HepG2 (cell line): ENCODE measurements around the gene PRADC1. TPM values are rescaled to one million over a fixed set of nuclear protein-coding genes. Genes with fewer than 3 reads are reported as not detected.

Source experiments
- ATAC-seq: fragments of 200-7000 bp; cut with Tn5 transposase; 3 replicates; pipeline ENCODE4 v1.9.1; 2020; ENCODE audit warnings: mild to moderate bottlenecking, moderate library complexity
- BruUV-seq: library from RNA; stranded (reverse); fragments of 400-500 nt; replicated peaks from 2 replicates; lab custom pipeline; 2021; lab: Mats Ljungman, UMichigan
- CTCF ChIA-PET: fragments of 300-600 bp; formaldehyde crosslinking; extraction: SDS; loops from one replicate; lab custom pipeline; 2021; ENCODE audit warnings: low total read pairs, inconsistent platforms, low intra/inter-chr PET ratio; lab: Yijun Ruan, JAX
- POLR2A ChIA-PET: fragments of 350-600 bp; sonication (Branson Sonifier 250); formaldehyde crosslinking; loops from one replicate; lab custom pipeline; 2020; ENCODE audit warnings: antibody characterized with exemption, inconsistent platforms; lab: Yijun Ruan, JAX
- DNase-seq: peaks from one replicate; pipeline ENCODE4 v3.0.0-alpha.2; 2015; ENCODE audit warnings: low spot score
- FAIRE-seq: peaks from 3 replicates; lab custom pipeline; 2011; peaks lifted over from hg19 to GRCh38; lab: Jason Lieb, UNC
- H2AFZ ChIP-seq: one replicate; pipeline ENCODE4 v1.6.1; 2011; ENCODE audit warnings: low read length, inconsistent platforms
- H3K27ac ChIP-seq: fragments of 300-600 bp; 3 replicates; pipeline ENCODE4 v1.8.0; 2011; ENCODE audit warnings: mixed run types, mild to moderate bottlenecking, mixed read lengths, low read length, inconsistent platforms; ENCODE audit not compliant: insufficient read depth; ENCODE audit errors: extremely low read length
- H3K27me3 ChIP-seq, 2 experiments: fragments of 200-600 bp in 1 of 2; 2 replicates in 1 of 2; 3 replicates in 1 of 2; pipeline versions ENCODE4 v1.6.0 to v1.8.0; 2011; ENCODE audit warnings: low read length in 2 of 2, mild to moderate bottlenecking in 2 of 2, moderate library complexity in 2 of 2, inconsistent platforms in 1 of 2; ENCODE audit not compliant: insufficient read depth in 2 of 2, control insufficient read depth in 1 of 2
- H3K36me3 ChIP-seq, 2 experiments: fragments of 200-600 bp in 1 of 2; replicated peaks in 1 of 2; 2 replicates in 1 of 2; 3 replicates in 1 of 2; pipeline versions ENCODE4 v1.5.1 to v1.8.0; 2011; ENCODE audit warnings: low read length in 2 of 2, inconsistent platforms in 1 of 2; ENCODE audit not compliant: insufficient read depth in 2 of 2, control insufficient read depth in 1 of 2
- H3K4me1 ChIP-seq: 2 replicates; pipeline ENCODE4 v1.5.1; 2012; ENCODE audit warnings: low read length, inconsistent platforms; ENCODE audit not compliant: insufficient read depth
- H3K4me2 ChIP-seq: 2 replicates; pipeline ENCODE4 v1.6.0; 2011; ENCODE audit warnings: low read depth, low read length, inconsistent platforms
- H3K4me3 ChIP-seq, 3 experiments: fragments of 200-600 bp in 1 of 3; sonication (generic), shearing (Covaris generic) in 1 of 3; replicated peaks in 1 of 3; 2 replicates each; pipeline ENCODE4 v1.5.1; 2011 to 2016; ENCODE audit warnings: low read length in 3 of 3, inconsistent platforms in 2 of 3, low read depth in 2 of 3, mild to moderate bottlenecking in 2 of 3, control low read depth in 1 of 3, mixed read lengths in 1 of 3; ENCODE audit not compliant: insufficient read depth in 1 of 3
- H3K79me2 ChIP-seq: one replicate; pipeline ENCODE4 v1.6.1; 2011; ENCODE audit warnings: low read length, inconsistent platforms; ENCODE audit not compliant: insufficient read depth
- H3K9ac ChIP-seq: 2 replicates; pipeline ENCODE4 v1.6.0; 2011; ENCODE audit warnings: mild to moderate bottlenecking, low read depth, low read length, inconsistent platforms; ENCODE audit not compliant: insufficient read depth
- H3K9me3 ChIP-seq: 2 replicates; pipeline ENCODE4 v1.5.1; 2012; ENCODE audit warnings: mild to moderate bottlenecking, low read length
- H4K20me1 ChIP-seq: 2 replicates; pipeline ENCODE4 v1.6.0; 2011; ENCODE audit warnings: inconsistent platforms, mild to moderate bottlenecking, low read length, moderate library complexity; ENCODE audit not compliant: insufficient read depth
- AFF4 ChIP-seq: sonication (generic); formaldehyde crosslinking; IDR thresholded peaks from 2 replicates; pipeline ENCODE4 v1.4.0; 2020; ENCODE audit warnings: missing genetic modification reagents
- ARHGAP35 ChIP-seq: sonication (generic); formaldehyde crosslinking; IDR thresholded peaks from 2 replicates; pipeline ENCODE4 v1.9.0; 2022; ENCODE audit warnings: mild to moderate bottlenecking, inconsistent platforms, moderate library complexity, missing genetic modification reagents, borderline replicate concordance
- ATF7 ChIP-seq, 2 experiments: fragments of 450-650 bp in 1 of 2; sonication (generic) in 1 of 2; formaldehyde crosslinking in 1 of 2; IDR thresholded peaks; 2 replicates each; pipeline versions ENCODE4 v1.4.0 to v1.6.1; 2016 to 2020; ENCODE audit warnings: antibody characterized with exemption in 1 of 2, mild to moderate bottlenecking in 1 of 2, missing genetic modification reagents in 1 of 2
- GATA4 ChIP-seq: sonication (generic); IDR thresholded peaks from 2 replicates; pipeline ENCODE4 v1.6.1; 2016; ENCODE audit warnings: antibody characterized with exemption, low read depth, borderline replicate concordance
- GRHL1 ChIP-seq: sonication (generic); formaldehyde crosslinking; conservative IDR thresholded peaks from 2 replicates; pipeline ENCODE4 v1.8.0; 2022; ENCODE audit warnings: missing genetic modification reagents
- IRX3 ChIP-seq: sonication (generic); formaldehyde crosslinking; IDR thresholded peaks from 2 replicates; pipeline ENCODE4 v1.8.1; 2023; ENCODE audit warnings: mild to moderate bottlenecking, low read depth, missing genetic modification reagents, borderline replicate concordance
- NFIC ChIP-seq: IDR thresholded peaks from 2 replicates; pipeline ENCODE4 v1.6.1; 2012; ENCODE audit warnings: mild to moderate bottlenecking, low read length, inconsistent platforms
- PPARG ChIP-seq: conservative IDR thresholded peaks from 2 replicates; pipeline ENCODE4 v1.6.1; 2016; ENCODE audit warnings: missing biosample characterization, missing genetic modification reagents
- SMAD1 ChIP-seq: sonication (generic); formaldehyde crosslinking; IDR thresholded peaks from 2 replicates; pipeline ENCODE4 v1.4.0; 2020; ENCODE audit warnings: missing genetic modification reagents, low read depth, mild to moderate bottlenecking, borderline replicate concordance
- SNAI1 ChIP-seq: sonication (generic); formaldehyde crosslinking; IDR thresholded peaks from 2 replicates; pipeline ENCODE4 v1.5.0; 2020; ENCODE audit warnings: mild to moderate bottlenecking, missing genetic modification reagents, borderline replicate concordance
- TRIM24 ChIP-seq: sonication (generic); formaldehyde crosslinking; IDR thresholded peaks from 2 replicates; pipeline ENCODE4 v1.8.0; 2022; ENCODE audit warnings: mild to moderate bottlenecking, missing genetic modification reagents
- ZFYVE20 ChIP-seq: sonication (generic); formaldehyde crosslinking; IDR thresholded peaks from 2 replicates; pipeline ENCODE4 v1.8.0; 2023; ENCODE audit warnings: low read depth, mild to moderate bottlenecking, moderate library complexity, missing genetic modification reagents, borderline replicate concordance
- ZNF362 ChIP-seq: sonication (generic); formaldehyde crosslinking; IDR thresholded peaks from 2 replicates; pipeline ENCODE4 v1.4.0; 2020; ENCODE audit warnings: missing genetic modification reagents, mild to moderate bottlenecking, borderline replicate concordance
- ZNF501 ChIP-seq: sonication (generic); formaldehyde crosslinking; IDR thresholded peaks from 2 replicates; pipeline ENCODE4 v1.5.1; 2020; ENCODE audit warnings: mild to moderate bottlenecking, moderate library complexity, missing genetic modification reagents
- ZNF552 ChIP-seq: sonication (generic); formaldehyde crosslinking; IDR thresholded peaks from 2 replicates; pipeline ENCODE4 v1.9.0; 2022; ENCODE audit warnings: missing genetic modification reagents, mild to moderate bottlenecking, borderline replicate concordance
- ZNF674 ChIP-seq: sonication (generic); formaldehyde crosslinking; IDR thresholded peaks from 2 replicates; pipeline ENCODE4 v1.5.0; 2020; ENCODE audit warnings: low read depth, mild to moderate bottlenecking, missing genetic modification reagents
- ZNF775 ChIP-seq: sonication (generic); formaldehyde crosslinking; IDR thresholded peaks from 2 replicates; pipeline ENCODE4 v1.4.0; 2020; ENCODE audit warnings: missing genetic modification reagents, mild to moderate bottlenecking, moderate library complexity, borderline replicate concordance
- WGBS: methylation state at CpG from one replicate; pipeline ENCODE4 v1.1.6; 2017; ENCODE audit warnings: low lambda C conversion rate; 5-methylcytosine and 5-hydroxymethylcytosine counted together
- in situ Hi-C: cut with HindIII; loops from 2 replicates; pipeline ENCODE4 v1.10.0; 2017; ENCODE audit warnings: low pct_unique_long_range_greater_than_20kb; ENCODE audit not compliant: extremely low pct_ligation_motif_present
- intact Hi-C: fragments of 100-400 bp; cut with micrococcal nuclease; formaldehyde crosslinking; loops from one replicate; pipeline ENCODE4 v1.10.0; 2022; ENCODE audit not compliant: unreplicated experiment
- polyA plus RNA-seq, 8 experiments: library from polyadenylated mRNA; depleted of rRNA in 3 of 8; stranded (reverse) in 7 of 8; unstranded in 1 of 8; fragments of >200 nt; fragmentation: Illumina TruSeq in 4 of 8; extraction: Trizol in 4 of 8; gene quantifications; 2 replicates each; pipeline versions ENCODE4 v1.2.1 to v1.2.3, GENCODE V29; 2011 to 2016; ENCODE audit warnings: low read depth in 4 of 8, missing spikeins in 1 of 8, mixed read lengths in 1 of 8; ENCODE audit not compliant: insufficient read depth in 1 of 8
- total RNA-seq, 5 experiments: library from RNA; depleted of rRNA; stranded (reverse); fragments of >200 nt; fragmentation: Illumina TruSeq; extraction: Trizol; gene quantifications; 2 replicates each; pipeline ENCODE4 v1.2.3, GENCODE V29; 2016; ENCODE audit warnings: low read depth in 1 of 5

Gene PRADC1
- total and polyA plus RNA-seq, 2 of the 13 experiments (the other 11 are each of a cell fraction or from before 2014, with no cell fraction given): 12.1 to 37.2 TPM

GRCh38 chr2:73266061-73266901 is 33.2 kb upstream of the PRADC1 start:
- in situ Hi-C loops: no loop called here
- CTCF ChIA-PET: no interaction called here
- no peak for TF ChIP-seq ATF7 (IDR thresholded peaks at IDR 0.05)
- TF ChIP-seq ATF7 (CRISPR knock-in tag; IDR thresholded peaks at IDR 0.05): no peak
- no peak for TF ChIP-seq ZNF362 (CRISPR knock-in tag)
- no peak for TF ChIP-seq NFIC
- TF ChIP-seq PPARG (CRISPR knock-in tag): no peak
- no peak for TF ChIP-seq ZNF775 (CRISPR knock-in tag)
- TF ChIP-seq SMAD1: no peak
- no peak for TF ChIP-seq ARHGAP35
- TF ChIP-seq ZNF552 (CRISPR knock-in tag): no peak
- no peak for TF ChIP-seq TRIM24 (CRISPR knock-in tag)
- no peak for TF ChIP-seq GATA4
- no peak for TF ChIP-seq GRHL1
- TF ChIP-seq AFF4 (CRISPR knock-in tag): no peak
- no peak for TF ChIP-seq SNAI1 (CRISPR knock-in tag)
- no peak for TF ChIP-seq ZNF674 (CRISPR knock-in tag)
- no peak for TF ChIP-seq ZNF501 (CRISPR knock-in tag)
- TF ChIP-seq ZFYVE20 (CRISPR knock-in tag): no peak
- TF ChIP-seq IRX3: no peak

More at GRCh38 chr2:73266061-73266901, 33.2 kb upstream of the PRADC1 start:
- no peak overlapping the region for H2AFZ ChIP-seq
- intact Hi-C loops: no loop called here
- FAIRE-seq: no peak
- H3K27me3 ChIP-seq: no peaks in the 10 kb centered on the region
- POLR2A ChIA-PET: no interaction called here
- no peaks in the 10 kb centered on the region for H3K9me3 ChIP-seq
- BruUV-seq: no TSS peak
- no peak for ATAC-seq
- no peaks in the 10 kb centered on the region for H4K20me1 ChIP-seq
- H3K4me1 ChIP-seq: peaks cover 35% of the 10 kb centered on the region
- DNase-seq: no peak
- H3K9ac ChIP-seq: no peak overlapping the region
- no peaks in the 10 kb centered on the region for H3K79me2 ChIP-seq
- H3K4me2 ChIP-seq: no peak overlapping the region
- 95% methylated on average over 18 of the region's 26 CpGs for WGBS
- no peak overlapping the region for H3K4me3 ChIP-seq
- peaks cover 0 to 3% of the 10 kb centered on the region in 2 experiments; a peak in 3 of 5 replicates for H3K36me3 ChIP-seq
- no peak overlapping the region for H3K27ac ChIP-seq
